HCT116 (cell line): Measurements from ENCODE around the gene ZNF746. TPM values are rescaled to one million over a fixed set of nuclear protein-coding genes. Genes with fewer than 3 reads are reported as not detected.

Experiments used
- ATAC-seq: fragments of 200-7000 bp; cut with Tn5 transposase; 2 replicates; pipeline ENCODE4 v1.9.1; 2020; ENCODE audit warnings: mild to moderate bottlenecking, moderate library complexity
- BruUV-seq: library from RNA; stranded (reverse); fragments of 400-500 nt; replicated peaks from 2 replicates; lab custom pipeline; 2021; lab: Mats Ljungman, UMichigan
- CTCF ChIA-PET: fragments of 300-600 bp; sonication (Branson Sonifier 250); formaldehyde crosslinking; loops from one replicate; lab custom pipeline; 2021; ENCODE audit warnings: antibody characterized with exemption; lab: Charles Lee
- POLR2A ChIA-PET: fragments of 300-600, 350-600 bp; sonication (Branson Sonifier 250); formaldehyde crosslinking; loops from one replicate; lab custom pipeline; 2021; ENCODE audit warnings: antibody characterized with exemption; lab: Charles Lee
- RAD21 ChIA-PET, 2 experiments: fragments of 300-600 bp; sonication (Branson Sonifier 250); formaldehyde crosslinking; loops; one replicate each; lab custom pipeline; 2023; ENCODE audit warnings: low total read pairs in 2 of 2; ENCODE audit not compliant: uncharacterized antibody in 2 of 2, unreplicated experiment in 2 of 2, low non-redundant PET in 1 of 2; lab: Charles Lee
- DNase-seq: peaks from one replicate; pipeline ENCODE4 v3.0.0-alpha.2; 2010; ENCODE audit warnings: low read depth, low spot score
- H2AFZ ChIP-seq: fragments of 200-600 bp; shearing (Covaris generic), sonication (generic); 2 replicates; pipeline ENCODE4 v1.6.1; 2017; ENCODE audit warnings: low read depth, mixed run types, mixed read lengths, antibody characterized with exemption, low read length; ENCODE audit not compliant: poor library complexity, severe bottlenecking
- H3K27ac ChIP-seq: 2 replicates; pipeline ENCODE4 v1.5.1; 2012; ENCODE audit warnings: low read depth, low read length
- H3K27me3 ChIP-seq: fragments of 200-600 bp; sonication (generic); 2 replicates; pipeline ENCODE4 v1.6.1; 2016; ENCODE audit warnings: mixed run types, low read length, mixed read lengths; ENCODE audit not compliant: insufficient read depth
- H3K36me3 ChIP-seq, 2 experiments: fragments of 200-500 bp in 1 of 2; fragments of 200-600 bp in 1 of 2; sonication (Bioruptor generic) in 1 of 2; sonication (generic) in 1 of 2; 2 replicates each; pipeline versions ENCODE4 v1.5.1 to v1.6.1; 2014 to 2016; ENCODE audit warnings: low read length in 2 of 2, inconsistent platforms in 1 of 2, mixed read lengths in 1 of 2, mixed run types in 1 of 2; ENCODE audit not compliant: insufficient read depth in 2 of 2, control insufficient read depth in 1 of 2
- H3K4me1 ChIP-seq, 2 experiments: fragments of 200-600 bp in 1 of 2; sonication (generic) in 1 of 2; 2 replicates each; pipeline versions ENCODE4 v1.5.1 to v1.6.1; 2012 to 2017; ENCODE audit warnings: low read length in 2 of 2, inconsistent platforms in 1 of 2, mild to moderate bottlenecking in 1 of 2, mixed read lengths in 1 of 2, mixed run types in 1 of 2, moderate library complexity in 1 of 2; ENCODE audit not compliant: insufficient read depth in 2 of 2, control insufficient read depth in 1 of 2
- H3K4me2 ChIP-seq: fragments of 200-600 bp; sonication (generic); 2 replicates; pipeline ENCODE4 v1.6.1; 2017; ENCODE audit warnings: mixed run types, low read length, mixed read lengths
- H3K4me3 ChIP-seq, 2 experiments: fragments of 200-600 bp in 1 of 2; sonication (generic) in 1 of 2; replicated peaks in 1 of 2; 2 replicates each; pipeline ENCODE4 v1.5.1; 2011 to 2016; ENCODE audit warnings: low read length in 2 of 2, control low read depth in 1 of 2, low read depth in 1 of 2, mild to moderate bottlenecking in 1 of 2, mixed read lengths in 1 of 2, mixed run types in 1 of 2
- H3K79me2 ChIP-seq: fragments of 200-600 bp; sonication (generic); 2 replicates; pipeline ENCODE4 v1.6.1; 2017; ENCODE audit warnings: mild to moderate bottlenecking, mixed run types, low read length, moderate library complexity, mixed read lengths; ENCODE audit not compliant: insufficient read depth
- H3K9ac ChIP-seq: fragments of 200-600 bp; sonication (generic); 2 replicates; pipeline ENCODE4 v1.6.1; 2016; ENCODE audit warnings: low read length, mixed read lengths
- H3K9me2 ChIP-seq: fragments of 200-600 bp; sonication (generic), shearing (Covaris generic); 2 replicates; pipeline ENCODE4 v1.6.1; 2017; ENCODE audit warnings: mixed run types, mild to moderate bottlenecking, moderate library complexity; ENCODE audit not compliant: insufficient read depth
- H3K9me3 ChIP-seq, 2 experiments: fragments of 200-500 bp in 1 of 2; fragments of 200-600 bp in 1 of 2; sonication (Bioruptor generic) in 1 of 2; sonication (generic) in 1 of 2; 2 replicates each; pipeline ENCODE4 v1.6.1; 2014 to 2017; ENCODE audit warnings: low read length in 2 of 2, mixed read lengths in 2 of 2, inconsistent platforms in 1 of 2, low read depth in 1 of 2, mild to moderate bottlenecking in 1 of 2, mixed run types in 1 of 2, moderate library complexity in 1 of 2; ENCODE audit not compliant: control insufficient read depth in 1 of 2, insufficient read depth in 1 of 2
- H4K20me1 ChIP-seq: fragments of 200-600 bp; sonication (generic), shearing (Covaris generic); 2 replicates; pipeline ENCODE4 v1.6.1; 2017; ENCODE audit warnings: mixed run types, mild to moderate bottlenecking, moderate library complexity; ENCODE audit not compliant: insufficient read depth
- ATF3 ChIP-seq: IDR thresholded peaks from 2 replicates; pipeline ENCODE4 v1.6.1; 2012
- CBX3 ChIP-seq: IDR thresholded peaks from 2 replicates; pipeline ENCODE4 v1.6.1; 2012; ENCODE audit warnings: low read depth
- CEBPB ChIP-seq: IDR thresholded peaks from 2 replicates; pipeline ENCODE4 v1.6.1; 2012; ENCODE audit warnings: low read depth
- CTCF ChIP-seq, 3 experiments: fragments of 200-600 bp in 1 of 3; sonication (generic) in 1 of 3; IDR thresholded peaks in 2 of 3; conservative IDR thresholded peaks in 1 of 3; 2 replicates each; pipeline ENCODE4 v1.5.1; 2012 to 2017; ENCODE audit warnings: low read depth in 2 of 3, low read length in 2 of 3, antibody characterized with exemption in 1 of 3, borderline replicate concordance in 1 of 3, control low read depth in 1 of 3, mild to moderate bottlenecking in 1 of 3, mixed read lengths in 1 of 3, mixed run types in 1 of 3, moderate library complexity in 1 of 3; ENCODE audit not compliant: insufficient read depth in 1 of 3
- EGR1 ChIP-seq: IDR thresholded peaks from 2 replicates; pipeline ENCODE4 v1.6.1; 2012; ENCODE audit warnings: low read depth
- EZH2phosphoT487 ChIP-seq: fragments of 200-600 bp; IDR thresholded peaks from 2 replicates; pipeline ENCODE4 v1.6.1; 2018; ENCODE audit warnings: antibody characterized with exemption, borderline replicate concordance
- JUND ChIP-seq: IDR thresholded peaks from 2 replicates; pipeline ENCODE4 v1.6.1; 2012
- MAX ChIP-seq: IDR thresholded peaks from 2 replicates; pipeline ENCODE4 v1.6.1; 2012
- POLR2A ChIP-seq: IDR thresholded peaks from 2 replicates; pipeline ENCODE4 v1.7.0; 2011; ENCODE audit warnings: borderline replicate concordance; ENCODE audit not compliant: insufficient read depth, insufficient read length; ENCODE audit errors: extremely low read depth
- RAD21 ChIP-seq: IDR thresholded peaks from 2 replicates; pipeline ENCODE4 v1.6.1; 2012; ENCODE audit warnings: low read depth, mild to moderate bottlenecking
- SIN3A ChIP-seq: IDR thresholded peaks from 2 replicates; pipeline ENCODE4 v1.6.1; 2012; ENCODE audit warnings: low read depth
- SP1 ChIP-seq: IDR thresholded peaks from 2 replicates; pipeline ENCODE4 v1.6.1; 2012; ENCODE audit warnings: low read depth
- SRF ChIP-seq: IDR thresholded peaks from 2 replicates; pipeline ENCODE4 v1.6.1; 2012; ENCODE audit warnings: low read depth
- TCF7L2 ChIP-seq: IDR thresholded peaks from 2 replicates; pipeline ENCODE4 v1.7.0; 2011; ENCODE audit warnings: borderline replicate concordance, inconsistent platforms; ENCODE audit not compliant: insufficient read depth, insufficient read length; ENCODE audit errors: extremely low read depth
- YY1 ChIP-seq: IDR thresholded peaks from 2 replicates; pipeline ENCODE4 v1.6.1; 2011; ENCODE audit warnings: low read length, low read depth, moderate library complexity, mild to moderate bottlenecking; ENCODE audit not compliant: insufficient replicate concordance; ENCODE audit errors: extremely low read depth
- ZFX ChIP-seq: fragments of 450-650 bp; IDR thresholded peaks from 2 replicates; pipeline ENCODE4 v1.6.1; 2017
- ZNF274 ChIP-seq: fragments of 200-500 bp; sonication (Bioruptor generic); IDR thresholded peaks from 2 replicates; pipeline ENCODE4 v1.6.1; 2014; ENCODE audit warnings: mild to moderate bottlenecking, low read depth, low read length, inconsistent platforms
- intact Hi-C: fragments of 100-400 bp; cut with micrococcal nuclease; formaldehyde crosslinking; loops from 2 replicates; pipeline ENCODE4 v1.10.0; 2022
- total RNA-seq: library from RNA; stranded (reverse); gene quantifications from one replicate; pipeline ENCODE4 v1.2.1, GENCODE V29; 2021; ENCODE audit not compliant: unreplicated experiment
- TF ChIP-seq, protein P1 (sequence below): IDR thresholded peaks from 2 replicates; pipeline ENCODE4 v1.6.1; 2011; ENCODE audit warnings: mild to moderate bottlenecking, low read length, moderate library complexity; ENCODE audit not compliant: insufficient replicate concordance; ENCODE audit errors: extremely low read depth
- TF ChIP-seq, protein P2 (sequence below): IDR thresholded peaks from 2 replicates; pipeline ENCODE4 v1.6.1; 2012; ENCODE audit warnings: low read depth

Gene ZNF746
- total RNA-seq, 1 experiment from 2014 or later, result 18.7 TPM

GRCh38 chr7:149510248-149510647 lies 12.6 kb upstream of the ZNF746 start:
- H3K9me2 ChIP-seq, result no peaks in the 10 kb centered on the region
- POLR2A ChIA-PET, result no interaction called here
- intact Hi-C loops, result no loop called here
- no peaks in the 10 kb centered on the region for H4K20me1 ChIP-seq
- H3K4me3 ChIP-seq, result no peak overlapping the region
- no peaks in the 10 kb centered on the region for H3K27me3 ChIP-seq
- no peak for TF ChIP-seq CTCF (IDR thresholded peaks at IDR 0.05 in 2 of 3, conservative IDR thresholded peaks at IDR 0.05 in 1 of 3; ENCODE audit: borderline replicate concordance in 1 of 3, insufficient read depth in 1 of 3, low read depth in 2 of 3, low read length in 2 of 3)
- TF ChIP-seq, protein P1, sequence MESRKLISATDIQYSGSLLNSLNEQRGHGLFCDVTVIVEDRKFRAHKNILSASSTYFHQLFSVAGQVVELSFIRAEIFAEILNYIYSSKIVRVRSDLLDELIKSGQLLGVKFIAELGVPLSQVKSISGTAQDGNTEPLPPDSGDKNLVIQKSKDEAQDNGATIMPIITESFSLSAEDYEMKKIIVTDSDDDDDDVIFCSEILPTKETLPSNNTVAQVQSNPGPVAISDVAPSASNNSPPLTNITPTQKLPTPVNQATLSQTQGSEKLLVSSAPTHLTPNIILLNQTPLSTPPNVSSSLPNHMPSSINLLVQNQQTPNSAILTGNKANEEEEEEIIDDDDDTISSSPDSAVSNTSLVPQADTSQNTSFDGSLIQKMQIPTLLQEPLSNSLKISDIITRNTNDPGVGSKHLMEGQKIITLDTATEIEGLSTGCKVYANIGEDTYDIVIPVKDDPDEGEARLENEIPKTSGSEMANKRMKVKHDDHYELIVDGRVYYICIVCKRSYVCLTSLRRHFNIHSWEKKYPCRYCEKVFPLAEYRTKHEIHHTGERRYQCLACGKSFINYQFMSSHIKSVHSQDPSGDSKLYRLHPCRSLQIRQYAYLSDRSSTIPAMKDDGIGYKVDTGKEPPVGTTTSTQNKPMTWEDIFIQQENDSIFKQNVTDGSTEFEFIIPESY, result no peak
- no peak for TF ChIP-seq SIN3A
- no peak for TF ChIP-seq SP1
- no peak for TF ChIP-seq CBX3
- no peak for TF ChIP-seq ZNF274
- TF ChIP-seq EGR1, result no peak
- no peak for TF ChIP-seq CEBPB
- no peak for TF ChIP-seq POLR2A
- TF ChIP-seq ATF3, result no peak
- TF ChIP-seq EZH2phosphoT487, result no peak
- no peak for TF ChIP-seq YY1
- TF ChIP-seq SRF, result no peak
- TF ChIP-seq, protein P2, sequence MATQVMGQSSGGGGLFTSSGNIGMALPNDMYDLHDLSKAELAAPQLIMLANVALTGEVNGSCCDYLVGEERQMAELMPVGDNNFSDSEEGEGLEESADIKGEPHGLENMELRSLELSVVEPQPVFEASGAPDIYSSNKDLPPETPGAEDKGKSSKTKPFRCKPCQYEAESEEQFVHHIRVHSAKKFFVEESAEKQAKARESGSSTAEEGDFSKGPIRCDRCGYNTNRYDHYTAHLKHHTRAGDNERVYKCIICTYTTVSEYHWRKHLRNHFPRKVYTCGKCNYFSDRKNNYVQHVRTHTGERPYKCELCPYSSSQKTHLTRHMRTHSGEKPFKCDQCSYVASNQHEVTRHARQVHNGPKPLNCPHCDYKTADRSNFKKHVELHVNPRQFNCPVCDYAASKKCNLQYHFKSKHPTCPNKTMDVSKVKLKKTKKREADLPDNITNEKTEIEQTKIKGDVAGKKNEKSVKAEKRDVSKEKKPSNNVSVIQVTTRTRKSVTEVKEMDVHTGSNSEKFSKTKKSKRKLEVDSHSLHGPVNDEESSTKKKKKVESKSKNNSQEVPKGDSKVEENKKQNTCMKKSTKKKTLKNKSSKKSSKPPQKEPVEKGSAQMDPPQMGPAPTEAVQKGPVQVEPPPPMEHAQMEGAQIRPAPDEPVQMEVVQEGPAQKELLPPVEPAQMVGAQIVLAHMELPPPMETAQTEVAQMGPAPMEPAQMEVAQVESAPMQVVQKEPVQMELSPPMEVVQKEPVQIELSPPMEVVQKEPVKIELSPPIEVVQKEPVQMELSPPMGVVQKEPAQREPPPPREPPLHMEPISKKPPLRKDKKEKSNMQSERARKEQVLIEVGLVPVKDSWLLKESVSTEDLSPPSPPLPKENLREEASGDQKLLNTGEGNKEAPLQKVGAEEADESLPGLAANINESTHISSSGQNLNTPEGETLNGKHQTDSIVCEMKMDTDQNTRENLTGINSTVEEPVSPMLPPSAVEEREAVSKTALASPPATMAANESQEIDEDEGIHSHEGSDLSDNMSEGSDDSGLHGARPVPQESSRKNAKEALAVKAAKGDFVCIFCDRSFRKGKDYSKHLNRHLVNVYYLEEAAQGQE, result no peak
- no peak for TF ChIP-seq MAX
- no peak for TF ChIP-seq RAD21
- TF ChIP-seq JUND, result no peak
- no peak for TF ChIP-seq ZFX
- no peak for TF ChIP-seq TCF7L2
- no peaks in the 10 kb centered on the region for H3K79me2 ChIP-seq
- CTCF ChIA-PET, result no interaction called here
- H2AFZ ChIP-seq, result no peak overlapping the region
- H3K4me2 ChIP-seq, result no peak overlapping the region
- no peak overlapping the region for H3K9ac ChIP-seq
- no peaks in the 10 kb centered on the region for H3K36me3 ChIP-seq
- no TSS peak for BruUV-seq
- DNase-seq (no peak), ATAC-seq (no peak)
- no peak overlapping the region for H3K27ac ChIP-seq
- RAD21 ChIA-PET, result no interaction called here
- no peaks in the 10 kb centered on the region for H3K4me1 ChIP-seq
- H3K9me3 ChIP-seq, result peaks cover 4 to 9% of the 10 kb centered on the region in 2 experiments; a peak in 2 of 4 replicates
